MV-4-11 (cell line): ENCODE measurements around the gene LRPPRC.

Experiments
- DNase-seq: peaks from one replicate; lab custom pipeline; 2025; lab: John Stamatoyannopoulos, UW

Gene LRPPRC

DNA sequence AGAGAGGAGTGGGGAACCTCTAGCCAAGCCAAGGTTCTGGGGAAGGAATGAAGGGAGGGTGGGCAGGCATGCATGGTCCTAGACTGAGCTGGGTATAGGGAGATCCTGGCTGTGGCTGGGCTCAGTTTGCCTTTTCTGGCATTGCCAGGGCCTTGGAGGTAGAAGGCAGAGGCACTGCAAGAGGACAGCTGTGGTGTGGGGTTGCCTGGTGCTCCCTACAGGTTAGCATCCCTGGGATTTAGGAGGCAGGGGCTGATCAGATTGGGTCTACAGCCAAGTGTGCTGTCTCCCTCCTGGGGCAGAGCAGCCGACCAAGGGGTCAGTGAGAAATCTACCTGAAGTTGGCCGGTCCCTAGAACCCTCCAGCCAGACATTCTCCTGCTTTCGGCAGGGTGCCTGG is 141.1 kb downstream of the LRPPRC start:
- DNase-seq: no peak

DNA sequence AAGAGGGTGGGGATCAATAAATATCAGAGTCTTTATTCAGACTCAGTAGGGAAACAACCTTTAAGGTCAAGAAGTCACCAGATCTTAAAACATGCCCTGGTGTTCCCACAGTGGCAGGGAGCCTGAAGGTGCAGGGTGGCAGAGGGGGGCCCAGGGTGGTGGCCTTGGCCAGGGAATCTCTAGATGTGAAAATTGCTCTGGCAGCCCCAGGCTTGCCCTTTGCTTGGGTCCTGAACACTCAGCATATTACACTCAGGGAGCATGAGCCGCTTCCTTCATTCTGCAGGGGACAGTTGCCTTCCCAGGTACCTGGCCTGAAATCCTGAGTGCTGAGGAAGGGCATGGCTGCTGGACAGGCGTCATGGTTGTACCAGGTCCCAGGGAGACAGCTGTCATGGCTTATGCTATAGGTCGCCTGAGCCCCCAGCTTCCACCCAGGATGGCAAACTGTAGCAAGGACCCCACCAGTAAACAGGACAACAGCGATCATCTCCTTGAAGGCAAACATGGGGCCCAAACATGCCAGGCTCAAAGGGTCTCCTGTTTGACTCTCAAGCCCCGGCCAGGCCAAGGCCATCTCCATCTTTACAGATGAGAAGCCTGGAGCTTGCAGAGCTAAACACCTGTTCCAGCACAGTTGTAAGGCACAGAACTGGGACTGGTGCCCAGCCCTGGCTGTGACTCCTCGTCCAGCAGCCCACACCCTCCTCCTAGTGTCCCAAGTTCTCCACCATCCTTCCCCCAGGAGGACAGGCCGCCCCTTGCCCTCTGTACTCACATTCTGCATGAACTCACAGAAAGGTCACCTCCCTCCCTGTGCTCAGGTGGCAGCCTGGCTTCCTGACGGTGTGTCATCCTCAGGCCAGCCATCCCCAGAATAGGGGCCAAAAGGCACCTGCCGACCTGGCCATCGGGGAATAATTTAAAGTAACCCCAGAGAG is 142.4 kb downstream of the LRPPRC start:
- DNase-seq: no peak

DNA sequence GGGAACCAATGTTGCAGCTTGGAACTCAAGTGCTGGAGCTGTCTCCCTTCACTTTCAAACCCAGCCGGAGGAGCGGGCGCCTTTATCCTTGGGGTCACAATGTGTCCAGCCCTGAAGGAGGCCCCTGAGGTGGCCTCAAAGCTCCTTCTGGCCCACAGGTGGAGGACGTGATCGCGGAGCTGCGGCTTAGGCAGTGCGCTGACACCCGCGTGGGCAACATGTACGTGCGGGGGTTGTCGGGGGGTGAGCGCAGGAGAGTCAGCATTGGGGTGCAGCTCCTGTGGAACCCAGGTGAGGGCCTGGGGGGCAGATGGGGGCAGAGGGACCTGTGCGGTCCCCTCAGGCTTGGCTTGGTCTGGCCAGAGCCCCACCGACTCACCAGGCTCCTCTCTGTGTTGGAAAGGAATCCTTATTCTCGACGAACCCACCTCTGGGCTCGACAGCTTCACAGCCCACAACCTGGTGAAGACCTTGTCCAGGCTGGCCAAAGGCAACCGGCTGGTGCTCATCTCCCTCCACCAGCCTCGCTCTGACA is 143.5 kb downstream of the LRPPRC start:
- DNase-seq: no peak

DNA sequence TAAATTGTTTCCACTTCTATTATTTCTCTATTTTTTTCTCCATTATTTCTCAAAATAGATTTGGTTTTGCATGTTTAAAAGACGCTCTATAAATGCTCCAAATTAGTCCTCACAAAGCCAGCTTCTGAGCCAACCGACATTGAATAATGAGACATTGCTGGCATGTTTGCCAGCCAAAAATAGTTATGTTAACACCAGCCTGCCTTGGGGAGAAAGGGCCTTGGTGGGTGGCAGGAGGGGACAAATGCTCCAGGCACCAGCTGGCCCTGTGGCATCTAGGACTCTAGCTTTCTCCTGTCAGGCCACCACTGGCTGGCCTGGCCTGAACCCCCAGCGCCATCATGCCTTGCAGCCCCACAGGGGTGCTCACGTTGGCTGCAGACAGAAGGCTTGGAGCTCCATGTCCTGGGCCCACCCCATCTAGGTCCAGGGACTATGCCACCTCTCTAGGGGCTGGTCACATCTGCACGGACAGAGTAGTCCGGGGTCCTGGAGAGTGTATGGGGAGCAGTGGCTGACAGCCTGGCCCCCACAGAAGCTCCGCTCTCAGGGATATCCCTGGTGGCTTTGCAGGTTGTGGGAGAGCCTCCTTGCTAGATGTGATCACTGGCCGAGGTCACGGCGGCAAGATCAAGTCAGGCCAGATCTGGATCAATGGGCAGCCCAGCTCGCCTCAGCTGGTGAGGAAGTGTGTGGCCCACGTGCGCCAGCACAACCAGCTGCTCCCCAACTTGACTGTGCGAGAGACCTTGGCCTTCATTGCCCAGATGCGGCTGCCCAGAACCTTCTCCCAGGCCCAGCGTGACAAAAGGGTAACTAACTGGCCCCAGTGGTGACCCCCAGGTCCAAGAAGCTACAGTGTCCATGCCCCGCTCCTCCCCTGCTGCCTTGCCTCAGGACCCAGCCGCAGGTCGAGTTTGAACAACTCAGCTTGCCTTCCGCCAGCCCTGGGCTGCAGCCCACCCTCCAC is 144.5 kb downstream of the LRPPRC start:
- DNase-seq: no peak

DNA sequence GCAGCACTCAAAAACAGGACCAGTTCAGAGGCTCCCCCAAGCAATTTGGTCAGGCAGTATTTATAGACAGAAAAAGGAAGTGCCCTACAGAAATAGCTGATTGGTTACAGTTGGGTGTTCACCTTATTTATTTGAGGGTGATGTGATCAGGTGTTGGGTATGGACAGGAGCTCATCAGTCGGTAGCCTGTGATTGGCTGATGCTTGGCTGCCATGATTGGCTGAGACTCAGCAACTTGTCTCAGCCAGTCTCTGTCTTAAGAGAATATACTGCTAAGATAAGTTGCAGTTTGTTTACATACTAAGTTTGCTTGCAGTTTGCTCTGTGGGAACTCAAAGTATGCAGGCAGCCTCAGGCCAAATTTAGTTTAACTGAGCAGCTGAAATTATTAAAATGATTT is 147.6 kb downstream of the LRPPRC start:
- DNase-seq: peak; percentile 1

DNA sequence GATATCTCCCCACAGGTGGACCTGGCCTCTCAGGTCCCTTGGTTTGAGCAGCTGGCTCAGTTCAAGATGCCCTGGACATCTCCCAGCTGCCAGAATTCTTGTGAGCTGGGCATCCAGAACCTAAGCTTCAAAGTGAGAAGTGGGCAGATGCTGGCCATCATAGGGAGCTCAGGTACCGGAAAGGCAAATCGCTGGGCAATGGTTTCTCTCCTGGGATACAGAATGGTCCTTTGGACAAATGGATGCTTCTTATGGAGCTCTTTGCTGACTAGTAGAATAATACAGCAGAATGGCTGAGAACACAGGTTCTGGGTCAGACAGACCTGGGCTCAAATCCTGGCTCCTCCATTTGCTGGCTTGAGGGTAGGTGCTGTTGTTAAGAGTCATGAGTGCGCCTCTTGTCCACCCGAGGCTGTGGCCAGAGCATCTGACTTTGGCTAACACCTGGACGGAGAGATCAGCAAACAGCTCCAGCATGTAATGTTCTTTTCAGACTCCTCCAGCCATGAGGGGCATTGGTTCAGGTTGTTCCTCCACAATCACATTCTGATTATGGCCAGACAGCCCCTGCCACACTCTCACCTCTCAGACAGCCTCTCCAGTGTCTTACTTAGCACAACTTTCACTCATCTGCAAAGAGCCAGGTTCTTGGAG is 149.5 kb downstream of the LRPPRC start:
- no peak for DNase-seq

DNA sequence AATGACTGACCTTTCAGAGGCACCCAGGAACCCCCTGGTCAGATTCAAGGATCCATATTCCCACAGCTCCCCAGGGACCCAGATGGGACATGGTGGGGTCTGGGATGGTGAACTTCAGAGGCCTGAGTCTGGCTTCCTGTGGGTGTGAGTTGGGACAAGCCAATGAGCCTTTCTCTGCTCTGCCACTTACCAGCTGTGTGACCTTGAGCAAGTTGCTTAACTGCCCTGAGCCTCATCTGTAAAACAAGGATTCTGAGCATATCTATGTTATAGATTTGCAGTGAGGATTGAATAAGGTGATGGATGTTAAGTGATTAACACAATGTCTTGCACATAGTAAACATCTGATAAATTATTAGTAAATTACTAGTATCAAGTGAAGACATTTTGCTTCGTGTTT is 150.6 kb downstream of the LRPPRC start:
- DNase-seq: no peak

DNA sequence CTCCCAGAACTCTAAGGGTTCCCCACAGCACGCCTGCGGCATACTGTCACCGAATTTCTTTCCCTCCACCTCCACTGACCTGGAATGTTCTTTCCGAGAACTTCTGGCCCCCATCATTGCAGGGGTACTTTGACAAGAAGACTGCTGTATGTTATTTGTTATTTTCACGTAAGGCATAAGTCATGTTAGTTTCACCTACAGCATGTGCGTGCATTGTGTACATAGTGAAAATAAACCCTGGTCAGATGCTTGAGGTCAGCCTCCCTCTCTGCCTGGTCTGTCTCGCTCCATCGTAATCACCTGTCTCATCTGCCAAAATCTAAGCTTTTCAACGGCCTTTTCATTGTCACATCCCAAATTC is 152.9 kb downstream of the LRPPRC start:
- no peak for DNase-seq

DNA sequence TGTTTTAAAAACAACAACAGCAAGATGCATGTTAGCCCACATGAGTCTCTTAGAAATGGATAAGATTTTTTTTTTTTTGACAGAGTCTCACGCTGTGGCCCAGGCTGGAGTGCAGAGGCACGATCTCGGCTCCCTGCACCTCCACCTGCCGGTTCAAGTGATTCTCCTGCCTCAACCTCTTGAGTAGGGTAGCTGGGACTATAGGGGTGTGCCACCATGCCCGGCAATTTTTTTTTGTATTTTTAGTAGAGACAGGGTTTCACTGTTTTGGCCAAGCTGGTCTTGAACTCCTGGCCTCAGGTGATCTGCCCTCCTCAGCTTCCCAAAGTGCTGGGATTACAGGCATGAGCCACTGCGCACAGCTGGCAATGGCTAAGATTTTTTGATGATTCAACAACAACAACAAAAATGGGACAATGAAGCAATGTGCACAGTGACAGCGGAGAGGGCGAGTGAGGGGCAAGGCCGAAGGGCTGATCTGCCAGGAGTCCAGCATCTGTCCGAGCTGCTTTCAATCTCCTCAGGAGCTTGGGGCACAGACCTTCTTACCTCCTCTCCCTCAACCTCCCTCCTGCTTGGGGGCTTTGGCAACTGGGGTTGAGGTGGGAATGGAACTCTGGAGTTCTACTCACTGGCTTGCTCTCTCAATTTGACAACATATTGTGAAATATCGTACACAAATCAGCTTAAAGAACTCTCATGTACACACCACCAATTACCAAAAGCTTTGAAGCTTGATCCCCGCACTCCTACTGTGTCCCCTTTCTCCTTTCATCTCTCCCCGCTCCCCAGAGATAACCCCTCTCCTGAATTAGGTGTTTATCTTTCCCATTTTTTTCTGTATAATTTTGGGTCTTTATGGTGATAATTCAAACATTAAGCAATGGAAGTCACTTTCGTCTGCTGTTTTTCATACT is 153.6 kb downstream of the LRPPRC start:
- DNase-seq: no peak

DNA sequence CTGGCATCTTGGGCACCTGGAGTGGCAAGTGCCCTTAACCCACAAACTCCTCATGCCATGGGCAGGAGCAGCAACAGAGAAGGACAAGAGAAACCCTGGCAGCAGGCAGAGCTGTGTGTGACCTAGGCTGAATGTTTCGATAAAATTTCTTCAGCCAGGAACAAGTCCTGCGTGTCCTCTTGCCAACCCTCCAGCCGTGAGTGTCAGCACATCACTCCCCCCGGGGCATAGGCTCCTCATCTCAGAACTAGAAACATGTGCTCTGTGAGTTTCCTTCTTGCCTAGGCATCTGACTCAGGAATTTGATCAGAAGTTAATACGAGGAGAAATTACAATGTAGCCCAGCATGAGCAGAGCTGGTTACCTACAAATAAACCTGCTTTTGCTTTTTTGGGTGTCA is 154.8 kb downstream of the LRPPRC start:
- no peak for DNase-seq

DNA sequence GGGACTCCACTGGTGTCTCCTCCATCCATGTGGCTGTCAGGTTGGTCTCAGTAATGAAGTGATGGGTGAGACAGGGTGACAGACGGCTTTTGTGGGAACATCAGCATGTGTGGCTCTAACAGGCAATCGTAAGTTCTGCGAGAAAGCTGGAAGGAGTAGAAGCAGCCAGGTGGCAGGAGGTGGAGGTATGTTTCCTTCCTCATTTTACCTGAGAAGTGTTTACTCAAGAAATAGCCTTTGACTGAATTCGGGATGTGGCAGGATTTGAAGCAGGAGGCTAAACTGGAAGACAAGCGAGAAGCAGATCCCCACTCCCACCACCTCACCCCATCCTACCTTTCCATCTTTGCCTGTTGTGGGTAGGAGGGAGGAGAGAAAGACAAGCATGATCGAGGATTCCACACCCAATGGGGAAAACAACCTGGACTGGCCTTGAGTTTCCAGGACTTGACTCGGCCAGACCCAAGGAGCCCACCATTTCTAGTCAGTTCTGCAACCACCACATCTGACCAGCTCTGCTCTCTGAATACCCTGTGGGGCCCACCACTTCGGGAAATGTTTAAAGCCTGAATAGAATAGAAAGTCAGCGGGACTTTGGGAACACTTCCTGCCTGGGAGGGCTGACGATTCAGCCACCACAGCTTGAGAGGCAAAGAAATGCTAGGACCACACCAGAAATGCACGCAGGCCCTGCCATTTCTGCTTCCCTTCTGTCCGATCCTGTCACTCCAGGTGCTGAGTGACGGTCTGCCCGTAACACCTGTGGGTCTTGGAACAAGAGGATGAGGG is 155.8 kb downstream of the LRPPRC start:
- DNase-seq: no peak

DNA sequence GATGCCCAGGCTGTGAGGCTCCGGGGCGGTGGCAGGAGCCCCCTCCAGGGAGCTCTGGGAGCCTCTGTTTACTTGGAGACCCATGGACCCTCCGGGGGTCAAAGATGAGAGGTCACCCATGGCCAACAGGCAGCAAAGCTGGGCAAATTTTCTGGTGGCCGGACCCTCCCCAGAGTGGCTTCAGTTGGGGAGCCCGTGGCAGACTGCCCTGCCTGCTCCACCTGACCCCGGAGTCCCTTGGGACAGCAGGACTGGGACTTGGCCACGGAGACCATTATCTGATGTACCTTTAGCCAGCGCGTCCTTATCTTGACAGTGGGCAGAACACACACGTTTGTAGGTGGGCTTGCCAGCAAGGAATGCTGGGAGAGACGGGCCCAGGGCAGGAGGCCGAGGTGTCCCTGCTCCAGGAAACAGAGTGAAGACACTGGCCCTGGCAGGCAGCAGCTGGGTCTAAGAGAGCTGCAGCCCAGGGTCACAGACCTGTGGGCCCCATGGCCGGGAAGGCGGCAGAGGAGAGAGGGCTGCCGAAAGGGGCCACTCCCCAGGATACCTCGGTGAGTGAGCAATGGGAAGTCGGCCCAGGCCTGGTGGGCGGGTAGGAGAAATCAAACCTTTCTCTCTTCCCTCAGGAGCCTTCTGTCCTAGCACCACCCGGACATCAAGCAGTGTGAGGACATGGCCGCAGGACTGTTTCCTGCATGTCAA is 157.1 kb downstream of the LRPPRC start, which contains the start of the genes ABCG5 and ABCG8:
Gene ABCG5 (minus strand): TSS at position 280 of the 708 bp plus-strand sequence. CDS start 160 bp downstream, at position 120.
Gene ABCG8 (plus strand): TSS at position 412 of the 708 bp plus-strand sequence. CDS start 83 bp downstream, at position 495.
- no peak for DNase-seq

DNA sequence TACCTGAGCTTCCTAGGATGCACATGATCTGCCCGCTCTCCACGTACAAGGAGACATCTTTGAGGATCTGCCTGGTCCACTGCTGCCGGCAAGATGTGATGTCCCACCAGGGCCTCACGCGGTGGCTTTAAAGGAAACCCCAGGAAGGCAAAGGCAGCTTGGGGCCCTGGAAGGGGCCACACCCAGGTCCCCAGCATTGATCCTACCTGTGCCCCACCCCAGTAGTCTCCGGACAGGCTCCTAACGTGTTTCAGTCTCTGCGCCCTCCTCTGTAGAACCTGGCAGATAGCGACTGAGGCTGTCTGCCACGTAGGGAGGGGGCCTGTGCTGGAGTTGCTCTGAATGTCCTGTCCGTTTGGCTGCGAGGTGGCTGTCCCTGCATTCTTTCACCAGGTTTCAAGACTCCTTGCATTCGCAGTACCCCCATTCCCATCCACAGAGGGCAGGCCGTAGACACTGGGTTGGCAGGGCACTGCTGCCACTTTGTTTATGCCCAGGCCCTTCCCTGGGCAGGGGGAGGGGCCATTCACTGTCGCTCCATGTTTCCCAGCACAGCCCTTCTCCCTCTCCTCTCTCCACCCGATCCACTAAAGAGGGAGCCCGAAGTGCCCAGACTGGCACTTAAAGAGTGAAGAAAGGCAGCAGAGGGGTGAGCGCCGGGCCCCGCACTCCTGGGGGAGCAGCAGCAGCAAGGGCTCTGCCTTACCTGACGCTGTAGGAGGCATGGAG is 157.8 kb downstream of the LRPPRC start:
- no peak for DNase-seq

DNA sequence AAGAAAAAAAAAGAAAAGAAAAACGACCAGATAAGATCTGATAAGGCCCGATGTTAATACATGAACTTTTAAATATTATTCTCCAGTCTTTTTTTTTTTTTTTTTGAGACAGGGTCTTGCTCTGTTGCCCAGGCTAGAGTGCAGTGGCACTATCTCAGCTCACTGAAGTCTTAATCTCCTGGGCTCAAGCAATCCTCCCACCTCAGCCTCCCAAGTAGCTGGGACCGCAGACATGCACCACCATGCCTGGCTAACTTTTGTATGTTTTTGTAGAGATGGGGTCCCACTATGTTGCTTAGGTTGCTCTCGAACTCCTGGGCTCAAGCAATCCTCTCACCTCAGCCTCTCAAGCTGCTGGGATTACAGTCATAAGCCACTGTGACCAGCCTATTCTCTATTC is 158.8 kb downstream of the LRPPRC start:
- no peak for DNase-seq
